SK-N-SH treated with all-trans-retinoic acid at 6 μM for 48 hours (cell line): ENCODE data around the gene SUV39H2.
A peak's percentile ranks its signal among the peaks of the same experiment; 100 is the strongest.

Source experiments
- ATAC-seq: fragments of 200-7000 bp; cut with Tn5 transposase; 3 replicates; pipeline ENCODE4 v1.9.1; 2020; ENCODE audit warnings: mild to moderate bottlenecking, moderate library complexity
- ARNTL ChIP-seq: fragments of 450-650 bp; formaldehyde crosslinking; IDR thresholded peaks from 2 replicates; pipeline ENCODE4 v1.5.0; 2020; ENCODE audit warnings: low read depth, mild to moderate bottlenecking, moderate library complexity, borderline replicate concordance
- CSDC2 ChIP-seq: fragments of 250-450 bp; sonication (Bioruptor Pico); IDR thresholded peaks from 2 replicates; pipeline ENCODE4 v1.5.0; 2020; ENCODE audit warnings: mild to moderate bottlenecking, moderate library complexity
- ESRRG ChIP-seq: fragments of 250-450 bp; sonication (Bioruptor Pico); IDR thresholded peaks from 2 replicates; pipeline ENCODE4 v1.6.1; 2021; ENCODE audit warnings: mild to moderate bottlenecking
- GLIS3 ChIP-seq: fragments of 250-450 bp; sonication (Bioruptor Pico); IDR thresholded peaks from 2 replicates; pipeline ENCODE4 v1.5.0; 2020; ENCODE audit warnings: mild to moderate bottlenecking, moderate library complexity
- ISL1 ChIP-seq: fragments of 250-450 bp; sonication (Bioruptor Pico); IDR thresholded peaks from 2 replicates; pipeline ENCODE4 v2.1.2; 2022; ENCODE audit warnings: mild to moderate bottlenecking, moderate library complexity
- OSR1 ChIP-seq: fragments of 250-450 bp; sonication (Bioruptor Pico); IDR thresholded peaks from 2 replicates; pipeline ENCODE4 v1.8.0; 2022; ENCODE audit warnings: moderate library complexity, mild to moderate bottlenecking, inconsistent platforms
- PATZ1 ChIP-seq: fragments of 250-450 bp; sonication (Bioruptor Pico); IDR thresholded peaks from 2 replicates; pipeline ENCODE4 v1.8.0; 2020; ENCODE audit warnings: mild to moderate bottlenecking, moderate library complexity, borderline replicate concordance
- POU6F1 ChIP-seq: fragments of 250-450 bp; sonication (Bioruptor Pico); IDR thresholded peaks from 2 replicates; pipeline ENCODE4 v1.8.0; 2021; ENCODE audit warnings: low read depth, mild to moderate bottlenecking, moderate library complexity, borderline replicate concordance
- PPARA ChIP-seq: fragments of 250-450 bp; sonication (Bioruptor Pico); IDR thresholded peaks from 2 replicates; pipeline ENCODE4 v1.5.0; 2020; ENCODE audit warnings: mild to moderate bottlenecking, borderline replicate concordance
- SNAI2 ChIP-seq: fragments of 250-450 bp; sonication (Bioruptor Pico); IDR thresholded peaks from 2 replicates; pipeline ENCODE4 v1.5.0; 2020; ENCODE audit warnings: mild to moderate bottlenecking, moderate library complexity
- TCF4 ChIP-seq: fragments of 250-450 bp; sonication (Bioruptor Pico); IDR thresholded peaks from 2 replicates; pipeline ENCODE4 v1.8.0; 2021; ENCODE audit warnings: mild to moderate bottlenecking, moderate library complexity, borderline replicate concordance
- TOX ChIP-seq: fragments of 250-450 bp; sonication (Bioruptor Pico); IDR thresholded peaks from 2 replicates; pipeline ENCODE4 v1.8.0; 2021; ENCODE audit warnings: mild to moderate bottlenecking, moderate library complexity, borderline replicate concordance
- ZFP3 ChIP-seq: fragments of 250-450 bp; sonication (Bioruptor Pico); IDR thresholded peaks from 2 replicates; pipeline ENCODE4 v1.5.0; 2020; ENCODE audit warnings: mild to moderate bottlenecking, moderate library complexity
- ZFP30 ChIP-seq: fragments of 450-650 bp; formaldehyde crosslinking; IDR thresholded peaks from 2 replicates; pipeline ENCODE4 v1.5.0; 2022; ENCODE audit warnings: mild to moderate bottlenecking, moderate library complexity
- ZNF565 ChIP-seq: fragments of 450-650 bp; formaldehyde crosslinking; conservative IDR thresholded peaks from 2 replicates; pipeline ENCODE4 v1.5.0; 2020; ENCODE audit warnings: low read depth, mild to moderate bottlenecking, moderate library complexity
- ZNF70 ChIP-seq: fragments of 450-650 bp; formaldehyde crosslinking; IDR thresholded peaks from 2 replicates; pipeline ENCODE4 v1.5.0; 2020; ENCODE audit warnings: mild to moderate bottlenecking, moderate library complexity
- ZNF8 ChIP-seq: fragments of 450-650 bp; formaldehyde crosslinking; IDR thresholded peaks from 2 replicates; pipeline ENCODE4 v1.5.0; 2020; ENCODE audit warnings: mild to moderate bottlenecking, moderate library complexity
- TF ChIP-seq, protein P1 (sequence below): fragments of 250-450 bp; sonication (Bioruptor Pico); IDR thresholded peaks from 2 replicates; pipeline ENCODE4 v1.5.0; 2020; ENCODE audit warnings: mild to moderate bottlenecking, moderate library complexity

SUV39H2 gene

GRCh38 chr10:14837003-14837756 is 41.5 kb upstream of the SUV39H2 start:
- TF ChIP-seq, protein P1, sequence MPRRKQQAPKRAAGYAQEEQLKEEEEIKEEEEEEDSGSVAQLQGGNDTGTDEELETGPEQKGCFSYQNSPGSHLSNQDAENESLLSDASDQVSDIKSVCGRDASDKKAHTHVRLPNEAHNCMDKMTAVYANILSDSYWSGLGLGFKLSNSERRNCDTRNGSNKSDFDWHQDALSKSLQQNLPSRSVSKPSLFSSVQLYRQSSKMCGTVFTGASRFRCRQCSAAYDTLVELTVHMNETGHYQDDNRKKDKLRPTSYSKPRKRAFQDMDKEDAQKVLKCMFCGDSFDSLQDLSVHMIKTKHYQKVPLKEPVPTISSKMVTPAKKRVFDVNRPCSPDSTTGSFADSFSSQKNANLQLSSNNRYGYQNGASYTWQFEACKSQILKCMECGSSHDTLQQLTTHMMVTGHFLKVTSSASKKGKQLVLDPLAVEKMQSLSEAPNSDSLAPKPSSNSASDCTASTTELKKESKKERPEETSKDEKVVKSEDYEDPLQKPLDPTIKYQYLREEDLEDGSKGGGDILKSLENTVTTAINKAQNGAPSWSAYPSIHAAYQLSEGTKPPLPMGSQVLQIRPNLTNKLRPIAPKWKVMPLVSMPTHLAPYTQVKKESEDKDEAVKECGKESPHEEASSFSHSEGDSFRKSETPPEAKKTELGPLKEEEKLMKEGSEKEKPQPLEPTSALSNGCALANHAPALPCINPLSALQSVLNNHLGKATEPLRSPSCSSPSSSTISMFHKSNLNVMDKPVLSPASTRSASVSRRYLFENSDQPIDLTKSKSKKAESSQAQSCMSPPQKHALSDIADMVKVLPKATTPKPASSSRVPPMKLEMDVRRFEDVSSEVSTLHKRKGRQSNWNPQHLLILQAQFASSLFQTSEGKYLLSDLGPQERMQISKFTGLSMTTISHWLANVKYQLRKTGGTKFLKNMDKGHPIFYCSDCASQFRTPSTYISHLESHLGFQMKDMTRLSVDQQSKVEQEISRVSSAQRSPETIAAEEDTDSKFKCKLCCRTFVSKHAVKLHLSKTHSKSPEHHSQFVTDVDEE: no peak
- TF ChIP-seq GLIS3 (CRISPR knock-in tag) (no peak), TCF4 (CRISPR knock-in tag) (0 out of 2 replicates have a peak, but pooled peaks have one; percentile 34)
- no peak; the same call in 2 of the 3 replicates for ATAC-seq

DNA sequence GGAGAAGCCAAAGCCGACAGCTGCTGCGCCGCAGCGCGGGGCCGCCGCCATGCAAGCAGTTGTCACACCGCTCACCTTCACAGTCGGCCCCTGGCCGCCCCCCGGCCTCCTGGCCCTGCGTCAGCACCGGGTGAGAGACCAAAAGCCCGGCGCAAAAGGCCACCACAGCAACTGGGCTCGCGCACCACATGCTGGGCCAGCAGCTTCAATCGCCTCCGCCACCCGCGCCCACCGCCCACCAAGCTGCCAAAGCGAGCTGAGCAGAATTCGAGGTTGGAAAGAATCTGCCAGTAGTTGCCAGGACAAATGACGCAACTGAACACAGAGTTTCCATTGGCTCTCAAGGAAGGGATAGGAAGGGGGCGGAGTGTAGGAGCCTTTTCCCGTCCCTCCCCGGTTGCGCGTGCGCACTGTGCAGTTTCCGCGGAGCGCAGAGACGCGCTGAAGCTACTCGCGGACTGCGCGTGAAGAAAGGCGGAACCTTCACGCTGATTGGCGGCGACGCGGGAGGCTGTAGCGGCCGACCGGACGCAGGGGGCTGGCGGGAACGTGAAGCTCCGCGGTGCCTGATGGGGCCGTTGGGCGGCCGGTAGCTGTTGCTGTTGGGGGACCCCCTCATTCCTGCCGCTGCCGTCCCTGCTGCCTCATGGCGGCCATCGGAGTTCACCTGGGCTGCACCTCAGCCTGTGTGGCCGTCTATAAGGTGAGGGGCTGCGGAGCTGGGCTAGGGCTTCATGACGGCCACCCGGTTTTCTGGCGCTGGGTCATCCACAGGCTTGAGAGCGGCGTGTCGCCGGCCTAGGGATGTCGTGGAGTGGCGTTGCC is 40.7 kb upstream of the SUV39H2 start, which contains the start of the genes CDNF, HSPA14 and MSANTD7:
CDNF (minus strand) TSS at position 281 of the 825 bp plus-strand sequence; CDS start at position 190, 91 bp downstream.
HSPA14 (plus strand) TSS at position 550 of the 825 bp plus-strand sequence; CDS start at position 647, 97 bp downstream.
MSANTD7 (plus strand) TSS at position 550 of the 825 bp plus-strand sequence. CDS start 3,979 bp downstream, outside the sequence.
- peak; percentile 97 for ATAC-seq
- TF ChIP-seq TCF4 (CRISPR knock-in tag) (peak; percentile 6; the same call in 1 of the 2 replicates), OSR1 (CRISPR knock-in tag) (no peak)

- TF ChIP-seq ZNF70 (CRISPR knock-in tag) (no peak), ARNTL (no peak), POU6F1 (CRISPR knock-in tag) (no peak)
- ATAC-seq: peak; percentile 42
Measured at GRCh38 chr10:14838582-14839304, 39.9 kb upstream of the SUV39H2 start.

DNA sequence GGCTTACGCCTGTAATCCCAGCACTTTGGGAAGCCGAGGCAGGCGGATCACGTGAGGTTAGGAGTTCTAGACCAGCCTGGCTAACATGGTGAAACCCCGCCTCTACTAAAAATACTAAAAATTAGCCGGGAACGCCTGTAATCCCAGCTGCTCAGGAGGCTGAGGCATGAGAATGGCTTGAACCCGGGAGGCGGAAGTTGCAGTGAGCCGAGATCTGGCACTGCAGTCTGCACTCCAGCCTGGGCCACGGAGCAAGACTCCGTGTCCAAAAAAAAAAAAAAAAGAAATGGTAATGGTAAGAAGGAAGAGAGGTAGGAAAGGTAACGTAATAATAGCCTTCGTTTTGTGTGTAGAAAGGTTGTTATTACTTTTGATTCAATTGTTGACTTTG is 39.4 kb upstream of the SUV39H2 start:
- TF ChIP-seq GLIS3 (CRISPR knock-in tag) (no peak), ARNTL (no peak), SNAI2 (CRISPR knock-in tag) (no peak), TOX (CRISPR knock-in tag) (no peak), ZFP30 (CRISPR knock-in tag) (no peak), ZNF70 (CRISPR knock-in tag) (no peak), ESRRG (no peak), ZNF8 (no peak), ZNF565 (CRISPR knock-in tag) (no peak), OSR1 (CRISPR knock-in tag) (no peak), PPARA (CRISPR knock-in tag) (no peak), ISL1 (CRISPR knock-in tag) (no peak), ZFP3 (CRISPR knock-in tag) (no peak), CSDC2 (CRISPR knock-in tag) (no peak)
- TF ChIP-seq, all 23 proteins: peak for 0
- no peak for ATAC-seq

DNA sequence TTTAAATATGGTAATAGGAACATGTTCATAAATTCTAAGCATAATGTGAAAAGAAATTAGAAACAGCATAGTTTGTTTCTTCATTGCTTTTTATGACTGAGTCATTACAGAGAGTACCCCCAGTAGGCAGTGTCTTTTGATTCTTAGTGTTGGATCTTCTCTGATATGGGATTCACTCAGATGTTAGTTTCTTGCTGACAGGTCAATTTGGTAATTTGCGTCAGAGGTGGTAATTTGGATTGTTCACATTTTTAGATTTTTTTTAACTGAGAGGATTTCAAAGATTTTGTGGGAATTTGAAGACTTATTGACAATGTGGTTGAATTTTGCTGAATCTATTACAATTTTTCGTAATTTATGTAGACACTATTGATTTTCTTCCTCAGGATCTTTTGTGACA is 38.5 kb upstream of the SUV39H2 start:
- no peak for ATAC-seq
- no peak for TF ChIP-seq PATZ1 (CRISPR knock-in tag)
